NCI-H1436 treated with DMSO at 0.1 percent for 48 hours (cell line): Measurements from ENCODE around the gene ARID1B.

Experiments
- DNase-seq: peaks from one replicate; lab custom pipeline; 2025; lab: John Stamatoyannopoulos, UW

The ARID1B gene

DNA sequence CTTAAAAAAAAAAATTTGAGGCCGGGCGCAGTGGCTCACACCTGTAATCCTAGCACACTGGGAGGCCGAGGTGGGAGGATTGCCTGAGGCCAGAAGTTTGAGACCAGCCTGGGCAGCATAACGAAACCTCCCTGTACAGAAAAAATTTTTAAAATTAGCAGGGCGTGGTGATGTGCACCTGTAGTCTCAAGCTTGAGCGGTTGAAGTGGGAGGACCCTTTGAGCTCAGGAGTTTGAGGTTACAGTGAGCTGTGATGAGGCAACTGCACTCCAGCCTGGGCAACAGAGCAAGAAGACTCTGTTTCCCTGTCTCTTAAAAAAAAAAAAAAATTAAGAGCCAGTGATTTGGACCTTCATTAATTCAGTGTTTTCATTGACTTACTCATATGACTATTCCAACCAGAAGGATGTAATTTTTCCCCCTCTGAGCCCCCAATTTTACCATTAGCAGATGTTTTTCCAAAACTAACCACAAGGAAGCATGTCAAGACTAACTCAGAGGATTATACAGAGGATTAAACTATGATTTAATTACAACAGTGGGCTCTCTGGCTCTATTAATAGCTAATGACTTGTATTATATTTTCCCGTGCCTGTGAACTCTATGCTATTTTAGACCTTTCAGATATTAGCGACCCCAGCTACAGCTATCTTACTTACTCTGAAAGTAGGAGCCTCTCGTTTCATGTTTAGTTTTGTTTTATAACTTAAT lies 75.1 kb downstream of the ARID1B start:
- no peak for DNase-seq

DNA sequence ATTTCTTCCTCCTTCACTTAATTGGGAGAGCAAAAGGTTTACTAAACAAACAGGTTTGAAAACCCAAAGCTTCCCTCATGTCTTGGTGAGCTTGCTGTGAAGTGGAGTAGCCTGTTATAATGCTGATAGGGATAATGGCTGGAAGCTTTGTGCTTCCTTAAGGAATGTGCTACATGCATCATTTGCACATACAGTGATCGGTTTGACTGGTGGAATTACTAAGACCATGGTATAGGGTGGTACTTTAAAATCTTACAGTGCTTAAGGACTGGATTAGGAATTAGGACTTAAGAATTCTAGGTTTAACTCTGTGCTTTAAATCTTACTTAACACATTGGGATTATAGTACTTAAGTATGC lies 75.7 kb downstream of the ARID1B start:
- no peak for DNase-seq

DNA sequence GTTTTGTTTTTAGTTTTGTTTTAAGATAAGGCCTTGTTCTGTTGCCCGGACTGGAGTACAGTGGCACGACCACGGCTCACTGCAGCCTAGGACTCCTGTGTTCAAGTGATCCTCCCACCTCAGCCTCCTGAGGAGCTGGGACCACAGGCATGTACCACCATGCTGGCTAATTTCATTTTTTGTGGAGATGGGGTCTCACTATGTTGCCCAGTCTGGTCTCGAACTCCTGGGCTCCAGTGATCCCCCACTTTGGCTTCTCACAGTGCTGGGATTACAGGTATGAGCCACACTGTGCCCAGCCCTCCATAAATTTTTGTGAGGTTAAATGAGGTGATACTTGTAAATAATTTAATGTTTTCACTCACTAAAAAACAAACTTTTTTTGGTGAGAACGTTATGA lies 76.6 kb downstream of the ARID1B start:
- no peak for DNase-seq

DNA sequence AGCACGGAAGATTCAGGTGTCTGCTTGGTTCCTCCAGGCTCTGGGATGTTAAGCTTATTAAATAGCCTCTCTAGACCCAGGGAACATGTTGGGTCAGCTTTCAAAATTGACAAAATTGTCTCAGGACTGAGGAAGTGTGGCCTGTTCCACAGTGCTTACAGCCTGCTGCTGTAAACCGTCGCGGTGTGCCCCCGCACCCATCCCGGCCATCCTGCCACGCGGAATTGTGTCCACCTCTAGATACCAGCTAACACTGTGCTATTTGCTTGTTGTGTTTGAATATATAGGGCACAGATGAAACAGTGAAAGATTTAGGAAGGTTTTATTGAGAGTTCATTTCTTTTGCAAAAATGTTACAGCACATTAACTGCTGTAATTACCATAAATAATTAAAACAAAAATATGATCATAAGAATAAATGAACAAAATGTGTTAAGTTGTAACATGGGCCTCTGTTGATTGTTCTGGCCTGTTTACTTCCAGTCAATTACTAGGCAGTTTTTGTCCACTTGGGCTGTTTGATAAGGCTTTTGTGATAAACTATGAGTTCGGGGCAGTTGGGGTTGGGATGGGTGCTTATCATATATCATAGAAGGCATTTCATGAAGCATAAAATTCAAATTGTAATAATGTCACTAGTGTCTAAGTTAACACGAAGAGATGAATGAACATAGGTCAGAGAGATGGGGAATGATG lies 77.4 kb downstream of the ARID1B start:
- DNase-seq: no peak

DNA sequence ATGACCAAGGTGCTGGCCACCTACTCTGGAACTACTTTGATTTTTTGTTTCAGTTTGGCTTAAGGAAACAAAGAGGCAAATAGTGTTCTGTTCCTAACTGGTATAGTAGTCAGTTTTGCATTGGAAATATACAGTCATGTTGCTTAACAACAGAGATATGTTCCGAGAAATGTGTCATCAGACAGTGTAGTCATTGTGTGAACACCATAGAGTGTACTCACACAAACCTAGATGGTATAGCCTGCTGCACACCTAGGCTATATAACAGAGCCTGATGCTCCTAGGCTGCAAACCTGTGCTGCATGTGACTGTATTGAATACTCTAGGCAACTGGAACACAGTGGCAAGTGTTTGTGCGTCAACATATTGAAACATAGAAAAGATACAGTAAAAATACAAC lies 80.4 kb downstream of the ARID1B start:
- no peak for DNase-seq

DNA sequence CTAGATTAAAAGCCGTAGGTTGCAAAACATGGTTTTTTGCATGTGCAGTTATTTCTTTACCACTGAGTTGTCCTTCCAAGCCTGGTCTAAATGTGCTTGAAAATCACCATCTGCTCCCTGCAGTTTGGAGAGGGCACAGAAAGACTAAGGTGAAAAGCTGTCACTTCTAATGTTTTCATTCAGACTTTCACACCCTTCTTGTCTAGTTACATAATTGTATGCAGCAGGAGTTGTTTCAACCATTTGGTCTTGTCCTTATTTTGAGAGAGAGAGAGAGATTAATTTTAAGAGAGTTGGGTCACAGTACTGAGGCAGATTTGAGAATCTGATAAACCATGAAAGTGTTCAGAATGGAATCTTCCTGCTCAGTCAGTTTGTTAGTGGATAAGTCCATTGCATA lies 82.5 kb downstream of the ARID1B start:
- no peak for DNase-seq

DNA sequence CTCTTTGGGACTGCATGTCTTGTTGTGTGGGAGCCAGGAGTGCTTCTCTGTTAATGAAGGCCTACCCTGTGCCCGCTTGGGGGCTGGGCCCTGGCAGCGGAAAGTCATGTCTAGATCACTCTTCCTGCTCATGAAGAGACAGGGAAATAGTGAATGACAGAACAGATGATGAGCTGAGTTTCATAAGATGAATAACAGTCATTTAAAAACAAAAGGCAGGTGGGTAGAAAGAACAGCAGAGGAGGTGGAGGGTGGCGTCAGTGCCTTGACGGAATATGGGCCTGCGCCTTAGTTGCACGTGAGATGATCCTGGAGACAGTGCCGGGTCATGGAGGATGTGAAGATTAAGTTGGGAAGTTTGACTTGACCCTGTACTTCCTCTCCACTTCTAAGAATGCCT lies 85.5 kb downstream of the ARID1B start:
- no peak for DNase-seq

DNA sequence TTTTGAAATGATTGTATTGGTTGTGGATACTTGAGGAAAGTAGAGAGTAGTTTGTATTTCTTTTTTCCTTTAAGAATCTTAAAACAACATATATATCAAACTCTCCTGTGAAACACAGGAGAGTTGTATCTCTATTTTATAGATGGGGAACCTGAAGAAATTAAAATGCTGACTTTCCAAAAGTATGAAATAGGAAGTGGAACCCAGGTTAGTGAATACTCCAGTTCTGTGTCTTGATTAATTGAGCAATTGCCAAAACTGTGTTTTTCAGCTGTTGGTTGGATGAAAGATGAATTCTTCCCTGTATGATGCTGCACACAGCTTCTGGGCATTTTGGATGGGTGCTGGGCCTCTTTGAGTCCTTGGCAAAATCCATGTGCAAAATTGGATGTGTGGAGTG lies 86.3 kb downstream of the ARID1B start:
- no peak for DNase-seq

DNA sequence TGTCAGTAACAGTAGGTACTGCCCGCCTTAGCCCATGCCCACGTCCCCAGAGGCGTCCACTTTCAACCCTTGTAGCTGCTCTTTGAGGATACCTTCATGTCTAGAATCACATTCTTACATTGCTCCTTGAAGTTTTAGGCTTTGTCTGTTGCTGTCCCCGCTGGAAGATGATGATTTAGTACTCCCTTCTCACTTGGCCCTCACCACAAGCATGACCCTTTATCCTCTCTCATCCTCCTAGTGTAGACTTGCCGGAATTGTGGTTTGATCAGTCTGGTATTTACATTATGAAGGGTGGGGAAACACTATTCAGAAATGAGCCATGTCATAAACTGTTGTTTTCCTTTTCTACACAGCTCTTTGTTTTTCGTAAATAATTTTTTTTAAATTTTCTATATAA lies 87.4 kb downstream of the ARID1B start:
- DNase-seq: no peak

DNA sequence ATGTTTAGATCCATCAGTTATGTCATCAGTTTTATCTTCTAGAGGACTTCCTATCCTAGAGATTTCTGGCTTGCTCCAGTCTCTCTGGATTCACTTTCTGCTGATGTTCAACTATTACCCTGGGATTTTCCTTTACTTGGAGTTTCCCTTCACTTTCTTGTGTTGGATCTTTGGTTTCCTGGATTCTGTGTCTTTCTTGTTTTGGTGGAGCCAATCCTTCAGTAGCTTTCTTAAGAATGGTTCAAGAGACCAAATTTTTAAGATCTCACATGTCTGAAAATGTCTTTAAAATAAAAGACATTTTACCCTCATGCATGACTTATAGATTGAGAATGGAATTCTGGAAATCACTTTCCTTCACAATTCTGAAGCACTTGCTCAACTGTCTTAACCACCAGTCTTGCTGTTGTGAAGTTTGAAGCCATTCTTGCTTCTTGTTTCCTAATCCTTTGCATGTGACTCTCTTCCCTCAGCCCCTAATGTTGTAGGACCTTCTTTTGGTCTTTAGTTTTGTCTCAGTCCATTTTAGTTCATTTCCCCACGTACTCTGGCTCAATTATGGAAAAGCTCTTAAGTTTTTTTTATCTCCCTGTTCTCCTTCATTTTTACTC lies 87.9 kb downstream of the ARID1B start:
- no peak for DNase-seq

DNA sequence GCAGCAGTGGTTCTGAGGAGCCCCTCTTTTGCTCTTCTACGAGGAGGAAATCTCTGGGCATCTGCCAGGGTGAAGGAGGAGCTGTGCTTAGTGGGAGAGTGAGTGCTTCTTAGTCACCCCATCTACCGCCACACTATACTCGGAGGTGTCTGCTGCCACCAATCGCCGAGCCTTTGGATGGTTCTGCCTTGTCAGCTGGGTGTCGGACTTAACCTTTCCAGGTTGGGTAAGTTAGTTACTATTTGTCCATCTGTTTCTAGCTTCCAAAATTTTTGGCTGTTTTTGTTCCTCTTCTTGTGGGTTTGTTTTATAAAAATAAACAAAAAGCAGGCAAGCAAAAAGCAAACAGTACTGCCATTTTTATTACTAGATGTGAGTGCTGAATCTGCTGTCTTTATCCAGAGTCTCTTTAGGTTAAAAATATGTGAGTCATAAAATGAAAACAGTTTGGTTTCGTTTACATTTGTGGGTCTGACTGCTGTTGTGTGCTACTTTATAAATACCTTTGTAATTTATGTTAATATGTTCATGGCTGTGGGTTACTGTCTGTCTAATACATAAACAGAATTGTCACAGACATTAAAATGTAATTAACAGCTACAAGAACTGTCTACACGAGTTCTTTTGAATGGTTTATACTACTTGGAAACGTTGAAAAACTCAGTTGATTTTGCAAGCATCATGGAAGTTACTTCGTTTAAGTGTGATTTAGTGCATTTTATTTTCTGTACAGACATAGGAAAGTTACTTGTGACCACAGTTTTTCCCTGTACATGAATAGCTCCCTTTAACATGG lies 89.2 kb downstream of the ARID1B start:
- no peak for DNase-seq

DNA sequence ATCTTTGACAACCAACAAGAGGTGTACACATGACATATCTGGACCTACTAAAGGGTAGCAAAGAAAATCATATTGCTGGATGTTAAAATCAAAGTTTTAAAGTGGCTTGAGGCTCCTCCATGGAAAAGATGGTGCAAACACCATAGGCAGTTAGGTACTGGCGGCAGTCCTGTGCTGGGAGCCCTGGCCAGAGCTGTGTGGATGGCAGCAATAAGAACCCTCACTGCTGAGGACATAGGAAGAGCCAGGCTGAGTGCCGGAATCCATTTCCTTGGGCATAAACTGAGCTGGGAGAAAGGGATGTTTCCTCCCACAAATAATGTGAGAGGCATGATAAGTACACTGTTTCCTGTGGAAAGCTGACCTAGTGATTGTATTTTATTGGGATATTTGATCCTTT lies 89.9 kb downstream of the ARID1B start:
- no peak for DNase-seq

DNA sequence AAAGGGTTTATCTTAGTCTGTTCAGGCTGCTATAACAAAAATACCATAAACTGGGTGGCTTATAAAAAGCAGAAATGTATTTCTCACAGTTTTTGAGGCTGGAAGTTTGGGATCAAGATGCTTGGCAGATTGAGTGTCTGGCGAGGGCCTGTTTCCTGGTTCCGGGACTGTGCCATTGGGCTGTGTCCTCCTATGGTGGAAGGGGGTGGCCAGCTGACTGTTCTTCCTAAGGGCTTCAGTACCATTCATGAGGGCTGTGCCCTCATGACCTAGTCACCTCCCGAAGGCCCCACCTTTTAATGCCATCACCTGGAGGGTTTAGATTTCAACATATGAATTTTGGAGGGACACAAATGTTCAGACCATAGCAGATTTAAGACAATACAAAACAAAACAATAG lies 91.2 kb downstream of the ARID1B start:
- no peak for DNase-seq

DNA sequence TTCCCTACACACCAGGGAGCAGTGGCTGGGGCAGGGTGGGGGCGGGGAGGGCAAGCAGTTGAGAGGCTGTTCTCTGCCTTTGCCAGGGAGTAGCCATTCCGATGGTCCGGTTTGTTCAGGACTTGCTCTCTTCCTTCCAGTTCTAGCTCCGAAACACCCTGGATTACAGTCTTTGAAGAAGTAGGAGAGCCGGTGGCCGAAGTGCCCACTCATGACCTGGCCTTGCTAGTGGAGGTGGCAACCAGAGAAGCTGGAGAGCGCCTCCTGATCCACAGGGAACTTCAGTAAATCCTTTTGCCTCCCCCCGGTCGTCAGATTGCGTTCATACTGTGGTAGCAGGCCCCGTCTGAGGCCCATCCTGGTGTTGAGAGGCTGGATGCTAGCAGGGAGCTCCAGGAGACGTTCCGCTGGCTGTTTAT lies 92.8 kb downstream of the ARID1B start:
- DNase-seq: no peak

DNA sequence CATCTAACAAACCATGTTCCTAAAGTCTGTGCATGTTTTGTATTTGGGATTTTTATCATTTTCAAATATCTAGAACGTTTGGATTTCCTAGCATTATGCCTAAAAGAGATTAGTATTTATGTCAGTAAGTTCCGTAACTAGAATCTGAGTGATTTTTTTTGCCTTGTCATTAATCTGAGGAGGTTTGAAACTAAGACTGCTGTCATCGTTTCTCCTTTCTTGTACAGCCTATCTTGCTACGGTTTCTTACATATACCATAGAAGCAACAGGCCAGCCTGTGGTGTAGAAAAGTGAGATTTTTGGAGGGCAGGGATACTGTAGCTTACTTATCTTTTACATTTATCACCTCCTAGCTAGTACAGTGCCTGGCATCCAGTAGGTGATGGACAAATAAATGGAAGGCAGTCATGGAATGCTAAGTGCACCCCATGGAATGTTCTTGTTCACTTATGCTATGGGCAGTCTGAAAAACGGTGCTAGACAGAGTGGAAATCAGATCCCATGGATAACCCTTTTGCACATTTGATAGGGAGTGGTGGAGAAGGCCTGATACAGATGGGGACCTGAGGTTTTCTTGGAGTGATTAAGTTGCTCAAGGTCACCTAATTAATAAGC lies 93.9 kb downstream of the ARID1B start:
- DNase-seq: no peak

DNA sequence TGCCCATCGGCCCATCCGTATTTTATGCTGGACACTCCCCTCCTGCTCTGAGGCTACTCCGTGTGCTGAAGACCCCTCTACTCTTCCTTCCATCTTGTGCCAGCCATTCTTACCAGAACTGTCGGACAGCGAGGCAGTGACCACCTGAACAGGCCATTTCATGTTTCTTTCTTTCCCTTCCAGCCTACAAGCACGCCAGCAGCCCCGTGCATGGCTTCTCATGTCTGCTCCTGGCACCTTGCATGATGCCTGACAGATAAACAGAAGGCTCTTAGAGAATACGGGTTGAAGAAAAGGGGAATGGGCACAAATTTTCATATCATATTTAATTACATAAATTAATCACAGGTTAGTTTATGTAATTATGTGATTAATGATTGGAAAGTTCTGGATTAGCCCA lies 95.7 kb downstream of the ARID1B start:
- DNase-seq: no peak

DNA sequence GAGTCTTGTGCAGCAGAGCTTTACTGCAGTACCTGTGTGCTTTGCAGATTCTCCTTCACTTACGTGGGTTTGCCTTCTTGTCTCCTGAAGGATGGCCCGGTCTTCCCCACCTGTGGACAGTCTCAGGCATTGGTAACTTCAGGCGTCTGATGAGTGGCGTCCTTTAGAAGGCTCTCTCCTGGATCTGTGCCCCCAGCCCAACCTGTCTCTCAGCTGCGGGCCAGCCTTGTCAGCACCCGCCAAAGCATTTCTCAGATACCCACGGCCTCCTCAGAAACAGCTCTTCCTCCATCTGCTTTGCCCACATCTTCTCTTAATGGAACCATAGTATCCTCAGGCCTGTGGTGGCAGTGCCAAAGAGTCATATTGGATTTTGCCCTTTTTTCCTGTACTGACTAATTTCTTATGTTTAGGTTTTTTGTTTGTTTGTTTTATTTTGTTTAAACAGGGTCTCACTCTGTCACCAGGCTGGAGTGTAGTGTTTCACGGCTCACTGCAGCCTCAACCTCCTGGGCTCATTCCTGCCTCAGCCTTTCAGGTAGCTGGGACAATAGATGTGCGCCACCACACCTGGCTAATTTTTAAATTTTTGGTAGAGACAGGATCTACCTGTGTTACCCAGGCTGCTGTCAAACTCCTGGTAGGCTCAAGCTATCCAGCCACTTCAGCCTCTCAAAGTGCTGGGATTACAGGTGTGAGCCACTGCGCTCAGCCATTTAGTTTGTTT lies 96.6 kb downstream of the ARID1B start:
- no peak for DNase-seq

DNA sequence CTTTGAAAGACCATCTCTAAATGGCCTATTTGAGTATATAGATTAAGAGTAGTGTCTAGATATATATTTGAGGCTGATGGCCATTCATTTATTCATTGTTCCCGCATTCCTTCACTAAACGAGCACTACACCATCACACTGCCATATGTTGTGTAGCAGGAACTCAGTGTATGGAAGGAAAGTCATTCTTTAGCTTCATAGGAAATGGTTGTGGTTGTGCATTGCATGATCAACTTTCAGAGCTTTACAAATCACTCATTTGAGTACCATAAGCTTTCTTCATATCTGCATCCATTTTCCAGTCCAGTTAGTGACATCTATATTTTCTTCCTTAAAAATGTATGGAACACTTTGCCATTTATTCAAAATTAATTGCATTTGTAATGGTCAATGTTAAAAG lies 97.9 kb downstream of the ARID1B start:
- DNase-seq: no peak

DNA sequence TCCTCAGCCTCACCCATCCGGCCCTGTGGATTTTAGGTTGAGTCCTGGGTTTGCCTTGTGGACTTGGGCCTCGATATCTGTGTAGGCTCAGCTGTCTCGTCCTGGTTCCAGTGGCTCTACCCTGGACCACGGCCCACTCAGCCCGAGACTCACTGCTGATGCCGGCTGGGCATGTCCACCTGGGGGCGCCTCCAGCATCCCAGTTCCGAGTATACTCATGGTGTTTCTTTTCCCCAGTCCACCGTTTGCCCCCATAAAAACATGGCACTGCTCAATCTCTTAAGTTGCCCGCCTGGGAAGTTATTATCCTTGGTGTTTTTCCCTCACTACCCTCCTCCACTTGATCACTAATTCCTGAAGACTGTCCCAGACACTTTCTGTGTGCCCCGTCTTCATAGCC lies 99.1 kb downstream of the ARID1B start:
- DNase-seq: no peak

DNA sequence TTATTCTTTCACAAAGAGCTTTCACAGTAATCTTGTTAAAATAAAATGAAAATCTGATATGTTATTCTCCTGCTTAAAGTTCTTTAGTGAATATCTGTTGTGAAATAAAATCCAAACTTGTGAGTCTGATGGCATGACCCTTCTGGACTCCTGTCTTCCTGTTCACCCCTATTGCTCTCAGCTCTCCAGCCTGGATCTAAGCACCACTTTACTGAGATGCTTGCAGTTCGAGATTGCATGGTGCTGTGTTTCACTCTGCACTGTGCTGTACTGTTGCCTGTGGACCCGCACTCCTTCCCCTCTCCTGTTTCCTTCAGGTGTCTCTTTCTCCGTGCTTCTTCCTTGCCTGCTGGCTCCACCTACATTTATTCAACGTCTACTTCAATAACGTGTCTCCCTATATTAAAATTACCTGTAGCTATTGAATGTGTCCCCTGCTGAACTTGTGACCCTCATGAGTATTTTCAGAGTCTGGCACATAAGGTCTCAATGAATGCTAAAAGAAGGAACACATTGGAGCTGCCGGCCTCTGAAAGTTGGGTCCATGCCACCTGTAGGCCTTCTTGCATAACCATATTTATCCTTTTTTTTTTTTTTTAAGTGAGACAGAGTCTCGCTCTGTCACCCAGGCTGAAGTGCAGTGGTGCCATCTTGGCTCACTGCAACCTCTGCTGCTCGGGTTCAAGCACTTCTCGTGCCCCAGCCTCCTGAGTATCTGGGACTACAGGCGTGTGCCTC lies 100.1 kb downstream of the ARID1B start:
- DNase-seq: no peak

DNA sequence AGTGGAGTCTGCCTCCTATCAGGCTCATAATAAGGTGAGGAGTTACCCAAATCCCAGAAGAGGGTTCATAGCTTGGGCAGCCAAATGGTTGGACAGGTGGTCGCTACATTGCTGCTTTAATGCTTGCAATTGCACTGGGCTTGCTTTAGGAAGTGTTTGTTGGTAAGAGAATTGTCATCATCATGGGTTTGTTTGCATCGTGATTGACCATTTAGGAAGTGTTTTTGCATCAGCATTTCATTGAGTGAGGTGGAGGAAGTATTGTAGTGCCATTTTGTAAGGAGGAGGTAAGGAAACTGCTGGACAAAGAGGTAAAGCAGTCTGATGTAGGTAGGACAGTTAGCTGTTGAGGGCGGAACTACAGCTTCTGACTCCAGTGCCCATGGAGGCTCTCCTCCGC lies 101.5 kb downstream of the ARID1B start:
- DNase-seq: no peak
